KMS-11 (cell line): Measurements from ENCODE around the gene TREM2.

Source experiments
- H2AFZ ChIP-seq: fragments of 200-600 bp; sonication (generic); 2 replicates; pipeline ENCODE4 v1.6.1; 2016; ENCODE audit warnings: antibody characterized with exemption, mixed run types, low read depth
- H3K27ac ChIP-seq: fragments of 200-600 bp; sonication (generic); 2 replicates; pipeline ENCODE4 v1.6.1; 2016; ENCODE audit warnings: mild to moderate bottlenecking, mixed run types
- H3K27me3 ChIP-seq: fragments of 200-600 bp; sonication (generic); 2 replicates; pipeline ENCODE4 v1.6.1; 2017; ENCODE audit warnings: mild to moderate bottlenecking, low read depth, mixed run types, moderate library complexity; ENCODE audit not compliant: insufficient read depth
- H3K36me3 ChIP-seq: fragments of 200-600 bp; sonication (generic); 2 replicates; pipeline ENCODE4 v1.6.1; 2017; ENCODE audit warnings: mild to moderate bottlenecking, mixed run types; ENCODE audit not compliant: insufficient read depth
- H3K4me1 ChIP-seq: fragments of 200-600 bp; sonication (generic); 2 replicates; pipeline ENCODE4 v1.6.1; 2016; ENCODE audit warnings: mild to moderate bottlenecking, low read depth, mixed run types; ENCODE audit not compliant: poor library complexity, severe bottlenecking
- H3K4me2 ChIP-seq: fragments of 200-600 bp; sonication (generic); 2 replicates; pipeline ENCODE4 v1.7.0; 2016; ENCODE audit warnings: mild to moderate bottlenecking, mixed run types
- H3K4me3 ChIP-seq: fragments of 200-600 bp; sonication (generic); IDR thresholded peaks from 2 replicates; pipeline ENCODE4 v1.6.1; 2017; ENCODE audit warnings: low read depth, low read length, mixed read lengths; ENCODE audit not compliant: insufficient read depth
- H3K79me2 ChIP-seq: fragments of 200-600 bp; sonication (generic); 2 replicates; pipeline ENCODE4 v1.6.1; 2016; ENCODE audit warnings: low read depth, mixed run types; ENCODE audit not compliant: insufficient read depth
- H3K9ac ChIP-seq: fragments of 200-600 bp; sonication (generic); 2 replicates; pipeline ENCODE4 v1.6.1; 2016; ENCODE audit warnings: mild to moderate bottlenecking, mixed run types
- H4K20me1 ChIP-seq: fragments of 200-600 bp; sonication (generic); 2 replicates; pipeline ENCODE4 v1.6.1; 2016; ENCODE audit warnings: mild to moderate bottlenecking, mixed run types; ENCODE audit not compliant: insufficient read depth
- CTCF ChIP-seq: fragments of 200-600 bp; sonication (generic); conservative IDR thresholded peaks from 2 replicates; pipeline ENCODE4 v1.6.1; 2017; ENCODE audit warnings: low read depth, mild to moderate bottlenecking, antibody characterized with exemption, low read length, moderate library complexity, mixed read lengths

The TREM2 gene

DNA sequence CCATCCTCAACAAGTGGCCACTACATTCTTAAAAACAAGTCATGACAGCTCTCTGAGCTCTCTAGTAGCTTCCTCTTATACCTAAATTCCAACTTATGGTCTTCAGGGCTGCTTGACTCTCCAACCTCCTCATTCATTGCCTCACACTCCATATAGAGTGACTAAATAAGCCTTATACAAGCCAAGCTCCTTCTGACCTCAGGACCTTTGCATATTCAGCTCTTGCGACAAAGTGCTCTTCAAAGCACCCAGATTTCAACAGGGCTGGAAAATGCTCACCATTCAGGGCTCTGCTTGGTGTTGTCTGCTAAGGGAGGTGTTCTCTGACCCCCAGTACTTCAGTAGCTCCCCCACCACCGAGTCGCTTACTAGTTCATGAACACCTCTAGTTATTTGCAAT is 34.3 kb upstream of the TREM2 start:
- no peaks in the 10 kb centered on the region for H3K79me2 ChIP-seq
- no peak overlapping the region for H3K27ac ChIP-seq
- no peaks in the 10 kb centered on the region for H4K20me1 ChIP-seq
- no peak for TF ChIP-seq CTCF
- H3K4me2 ChIP-seq: no peak overlapping the region
- no peaks in the 10 kb centered on the region for H3K36me3 ChIP-seq
- peaks cover 25% of the 10 kb centered on the region for H3K4me1 ChIP-seq
- no peak overlapping the region for H2AFZ ChIP-seq
- no peak overlapping the region for H3K9ac ChIP-seq
- H3K4me3 ChIP-seq: no peak overlapping the region
- no peaks in the 10 kb centered on the region for H3K27me3 ChIP-seq

GRCh38 chr6:41194386-41194785 is 31.5 kb upstream of the TREM2 start:
- peaks cover 4% of the 10 kb centered on the region for H3K4me1 ChIP-seq
- H3K4me2 ChIP-seq: no peak overlapping the region
- H3K36me3 ChIP-seq: no peaks in the 10 kb centered on the region
- no peak overlapping the region for H2AFZ ChIP-seq
- H3K79me2 ChIP-seq: no peaks in the 10 kb centered on the region
- no peaks in the 10 kb centered on the region for H4K20me1 ChIP-seq
- H3K27me3 ChIP-seq: no peaks in the 10 kb centered on the region
- no peak overlapping the region for H3K27ac ChIP-seq
- H3K9ac ChIP-seq: no peak overlapping the region
- TF ChIP-seq CTCF: no peak
- H3K4me3 ChIP-seq: no peak overlapping the region

- no peak overlapping the region for H3K4me3 ChIP-seq
- H3K36me3 ChIP-seq: no peaks in the 10 kb centered on the region
- H3K27me3 ChIP-seq: no peaks in the 10 kb centered on the region
- no peak for TF ChIP-seq CTCF
- no peak overlapping the region for H3K4me2 ChIP-seq
- H3K9ac ChIP-seq: no peak overlapping the region
- H3K79me2 ChIP-seq: no peaks in the 10 kb centered on the region
- no peak overlapping the region for H3K27ac ChIP-seq
- no peaks in the 10 kb centered on the region for H4K20me1 ChIP-seq
- H2AFZ ChIP-seq: no peak overlapping the region
- H3K4me1 ChIP-seq: no peaks in the 10 kb centered on the region
Measured at GRCh38 chr6:41193884-41194283, 31.0 kb upstream of the TREM2 start.

DNA sequence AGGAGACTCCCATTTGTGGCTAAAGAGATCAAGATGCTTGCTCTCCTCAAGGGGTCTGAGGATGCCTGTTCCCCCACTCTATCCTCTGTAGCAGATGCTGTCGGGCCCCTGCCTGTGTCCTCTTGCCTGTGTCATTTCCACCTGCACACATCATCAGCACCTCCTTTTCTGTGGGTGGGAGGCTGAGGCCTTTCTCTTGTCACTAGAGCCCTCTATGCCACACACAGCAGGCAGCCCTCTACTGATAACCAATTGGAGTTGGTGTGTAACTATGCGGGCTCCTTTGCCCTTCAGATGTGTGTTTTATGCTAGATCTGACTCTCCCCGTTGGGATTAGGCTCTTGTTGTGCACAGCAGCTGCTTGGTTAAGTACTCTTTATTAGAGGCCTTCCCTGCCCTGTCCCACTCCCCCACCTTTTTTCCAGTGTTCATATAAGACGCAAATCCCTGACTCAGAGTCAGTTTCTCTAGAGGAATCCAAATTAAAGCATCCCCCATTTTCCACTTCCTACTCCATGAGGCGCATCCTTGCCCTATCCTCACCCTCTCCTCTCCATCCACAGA is 30.3 kb upstream of the TREM2 start:
- H3K9ac ChIP-seq: no peak overlapping the region
- H3K4me2 ChIP-seq: no peak overlapping the region
- H4K20me1 ChIP-seq: no peaks in the 10 kb centered on the region
- no peaks in the 10 kb centered on the region for H3K27me3 ChIP-seq
- TF ChIP-seq CTCF: no peak
- H2AFZ ChIP-seq: no peak overlapping the region
- H3K4me1 ChIP-seq: no peaks in the 10 kb centered on the region
- H3K36me3 ChIP-seq: no peaks in the 10 kb centered on the region
- H3K79me2 ChIP-seq: no peaks in the 10 kb centered on the region
- no peak overlapping the region for H3K4me3 ChIP-seq
- no peak overlapping the region for H3K27ac ChIP-seq
